IMR-90 (cell line): Measurements from ENCODE around the gene ZMYND11. TPM values are rescaled to one million over a fixed set of nuclear protein-coding genes. Genes with fewer than 3 reads are reported as not detected.

Source experiments
- ATAC-seq: fragments of 200-7000 bp; cut with Tn5 transposase; 2 replicates; pipeline ENCODE4 v1.9.1; 2020; ENCODE audit warnings: low read depth, mild to moderate bottlenecking, moderate library complexity
- BruUV-seq: library from RNA; stranded (reverse); fragments of 400-500 nt; replicated peaks from 2 replicates; lab custom pipeline; 2021; lab: Mats Ljungman, UMichigan
- CTCF ChIA-PET: fragments of 300-600 bp; formaldehyde crosslinking; extraction: SDS; loops from one replicate; lab custom pipeline; 2021; ENCODE audit warnings: antibody characterized with exemption; lab: Yijun Ruan, JAX
- POLR2A ChIA-PET: fragments of 300-600 bp; sonication (Branson Sonifier 250); formaldehyde crosslinking; loops from one replicate; lab custom pipeline; 2022; ENCODE audit warnings: antibody characterized with exemption; ENCODE audit not compliant: unreplicated experiment; lab: Charles Lee
- DNase-seq: peaks from one replicate; pipeline ENCODE4 v3.0.0; 2013
- H2AFZ ChIP-seq: replicated peaks from 2 replicates; pipeline ENCODE3; 2013; ENCODE audit warnings: low read length, mild to moderate bottlenecking; ENCODE audit not compliant: poor library complexity
- H2AK5ac ChIP-seq: 2 replicates; pipeline ENCODE4 v1.6.1; 2013; ENCODE audit warnings: low read depth, low read length, inconsistent platforms
- H2AK9ac ChIP-seq: replicated peaks from 2 replicates; pipeline ENCODE3; 2013; ENCODE audit warnings: mild to moderate bottlenecking, low read depth, low read length, moderate library complexity; ENCODE audit not compliant: poor library complexity
- H2BK120ac ChIP-seq: 2 replicates; pipeline ENCODE4 v1.6.1; 2013; ENCODE audit warnings: low read depth, low read length, inconsistent platforms
- H2BK15ac ChIP-seq: 3 replicates; pipeline ENCODE4 v1.6.1; 2013; ENCODE audit warnings: low read depth, low read length, inconsistent platforms
- H2BK20ac ChIP-seq: 2 replicates; pipeline ENCODE4 v1.6.1; 2013; ENCODE audit warnings: low read depth, mild to moderate bottlenecking, inconsistent platforms, low read length, moderate library complexity
- H2BK5ac ChIP-seq: 2 replicates; pipeline ENCODE4 v1.6.1; 2013; ENCODE audit warnings: mild to moderate bottlenecking, low read depth, low read length, inconsistent platforms; ENCODE audit not compliant: poor library complexity, severe bottlenecking
- H3K14ac ChIP-seq: replicated peaks from 2 replicates; pipeline ENCODE4 v1.6.1; 2013; ENCODE audit warnings: low read depth, low read length, inconsistent platforms
- H3K18ac ChIP-seq: 2 replicates; pipeline ENCODE4 v1.6.1; 2013; ENCODE audit warnings: low read depth, low read length, control low read depth
- H3K23ac ChIP-seq: 2 replicates; pipeline ENCODE4 v1.6.1; 2013; ENCODE audit warnings: low read depth, low read length, inconsistent platforms
- H3K27ac ChIP-seq: 2 replicates; pipeline ENCODE4 v1.5.1; 2013; ENCODE audit warnings: mild to moderate bottlenecking, control low read depth, low read length; ENCODE audit not compliant: insufficient read depth
- H3K27me3 ChIP-seq: 2 replicates; pipeline ENCODE4 v1.6.1; 2013; ENCODE audit warnings: low read length; ENCODE audit not compliant: control insufficient read depth, insufficient read depth
- H3K36me3 ChIP-seq: 2 replicates; pipeline ENCODE4 v1.6.1; 2013; ENCODE audit warnings: low read length, mixed read lengths; ENCODE audit not compliant: control insufficient read depth, insufficient read depth
- H3K4ac ChIP-seq: 2 replicates; pipeline ENCODE4 v1.6.1; 2013; ENCODE audit warnings: low read depth, low read length, inconsistent platforms
- H3K4me1 ChIP-seq: 2 replicates; pipeline ENCODE4 v1.6.1; 2013; ENCODE audit warnings: low read length, mixed read lengths; ENCODE audit not compliant: control insufficient read depth, insufficient read depth
- H3K4me2 ChIP-seq: 2 replicates; pipeline ENCODE4 v1.6.1; 2013; ENCODE audit warnings: low read depth, mild to moderate bottlenecking, control low read depth, low read length, moderate library complexity
- H3K4me3 ChIP-seq: 2 replicates; pipeline ENCODE4 v1.5.1; 2013; ENCODE audit warnings: low read depth, mild to moderate bottlenecking, control low read depth, low read length, moderate library complexity; ENCODE audit not compliant: insufficient read depth
- H3K56ac ChIP-seq: 2 replicates; pipeline ENCODE4 v1.6.1; 2013; ENCODE audit warnings: low read length, inconsistent platforms; ENCODE audit not compliant: insufficient read depth; ENCODE audit errors: extremely low read depth
- H3K79me1 ChIP-seq, 2 experiments: 2 replicates each; pipeline ENCODE4 v1.6.1; 2013; ENCODE audit warnings: low read length in 2 of 2, inconsistent platforms in 1 of 2, low read depth in 1 of 2
- H3K9ac ChIP-seq: 2 replicates; pipeline ENCODE4 v1.6.1; 2013; ENCODE audit warnings: low read depth, low read length, control low read depth
- H3K9me1 ChIP-seq: 2 replicates; pipeline ENCODE4 v1.6.1; 2013; ENCODE audit warnings: low read length, inconsistent platforms; ENCODE audit not compliant: insufficient read depth
- H3K9me3 ChIP-seq: 2 replicates; pipeline ENCODE4 v1.6.1; 2013; ENCODE audit warnings: low read length; ENCODE audit not compliant: control insufficient read depth, insufficient read depth
- H4K20me1 ChIP-seq: 2 replicates; pipeline ENCODE4 v1.6.1; 2013; ENCODE audit warnings: low read length, inconsistent platforms; ENCODE audit not compliant: insufficient read depth
- H4K5ac ChIP-seq: 2 replicates; pipeline ENCODE4 v1.6.1; 2013; ENCODE audit warnings: mild to moderate bottlenecking, low read depth, low read length, control low read depth
- H4K8ac ChIP-seq, 2 experiments: 2 replicates each; pipeline ENCODE4 v1.6.1; 2013; ENCODE audit warnings: low read depth in 2 of 2, low read length in 2 of 2, control low read depth in 1 of 2, inconsistent platforms in 1 of 2
- H4K91ac ChIP-seq: 2 replicates; pipeline ENCODE4 v1.6.1; 2013; ENCODE audit warnings: low read depth, low read length, inconsistent platforms; ENCODE audit not compliant: insufficient read depth
- CEBPB ChIP-seq: IDR thresholded peaks from 2 replicates; pipeline ENCODE4 v1.6.1; 2012; ENCODE audit warnings: low read depth, low read length, improper control_type of control experiment
- FOS ChIP-seq: fragments of 150-350 bp; IDR thresholded peaks from 2 replicates; pipeline ENCODE4 v1.6.1; 2016; ENCODE audit warnings: low read depth, low read length
- WGBS, 2 experiments: methylation state at CpG; one replicate each; pipeline versions ENCODE4 v1.1.5 to v1.1.7; 2013; ENCODE audit warnings: missing lambda C conversion rate in 2 of 2; ENCODE audit not compliant: insufficient read length in 1 of 2; ENCODE audit errors: extremely low coverage in 2 of 2; 5-methylcytosine and 5-hydroxymethylcytosine counted together
- dilution Hi-C: fragments of 300-500 bp; cut with HindIII; formaldehyde crosslinking; loops from one replicate; pipeline ENCODE4 v1.14.3; 2018; ENCODE audit warnings: low sequenced_read_pairs; ENCODE audit not compliant: unreplicated experiment
- in situ Hi-C: fragments of 300-500 bp; cut with MboI; formaldehyde crosslinking; loops from 3 replicates; pipeline ENCODE4 v1.14.3; 2019; ENCODE audit warnings: low sequenced_read_pairs, inconsistent platforms, mixed read lengths
- intact Hi-C: fragments of 100-400 bp; cut with micrococcal nuclease; formaldehyde crosslinking; loops from 2 replicates; pipeline ENCODE4 v1.10.0; 2022
- polyA plus RNA-seq, 3 experiments: library from polyadenylated mRNA; depleted of rRNA; stranded (reverse); fragments of >200 nt; gene quantifications; 2 replicates each; pipeline ENCODE4 v1.2.3, GENCODE V29; 2012; ENCODE audit warnings: low replicate concordance in 1 of 3
- total RNA-seq: library from RNA; depleted of rRNA; stranded (reverse); fragments of >200 nt; gene quantifications from 2 replicates; pipeline ENCODE4 v1.2.3, GENCODE V29; 2012

The ZMYND11 gene
- total and polyA plus RNA-seq, 2 of the 4 experiments (the other 2 are of a cell fraction): 39.5 to 72.2 TPM

- in situ Hi-C loops (no loop called here), dilution Hi-C loops (no loop called here), intact Hi-C loops (no loop called here)
- Histone ChIP-seq H3K36me3 (peaks cover 3% of the 10 kb centered on the region), H3K9me1 (peaks cover 3% of the 10 kb centered on the region; the same call in 1 of the 2 replicates), H3K23ac (0 out of 2 replicates have a peak overlapping the region, but pooled peaks have one; percentile 13), H3K4me1 (peaks cover 6% of the 10 kb centered on the region), H4K91ac (no peak overlapping the region), H3K56ac (no peak overlapping the region), H4K5ac (no peak overlapping the region), H3K79me1 (peaks cover 26 to 44% of the 10 kb centered on the region in 2 experiments), H2BK15ac (no peak overlapping the region), H3K9me3 (peaks cover 5% of the 10 kb centered on the region), H3K18ac (no peak overlapping the region; the same call in 1 of the 2 replicates), H2AFZ (no peak overlapping the region), H4K20me1 (peaks cover 12% of the 10 kb centered on the region; the same call in 1 of the 2 replicates), H3K9ac (no peak overlapping the region), H3K14ac (no peak overlapping the region), H3K27me3 (no peaks in the 10 kb centered on the region), H4K8ac (no peak overlapping the region), H2BK5ac (peak overlapping the region; percentile 24), H2AK5ac (no peak overlapping the region), H2BK120ac (no peak overlapping the region), H2AK9ac (no peak overlapping the region), H3K4ac (no peak overlapping the region), H2BK20ac (no peak overlapping the region), H3K4me3 (no peak overlapping the region), H3K4me2 (peak overlapping the region; percentile 31; the same call in 1 of the 2 replicates), H3K27ac (no peak overlapping the region)
- CTCF ChIA-PET: no interaction called here
- DNase-seq: peak; percentile 74
- WGBS, 2 experiments: no CpG with 5 or more reads among the region's 6 CpGs
- no peak for TF ChIP-seq FOS
- TF ChIP-seq CEBPB: peak; percentile 69
- peak; percentile 54 for ATAC-seq
- POLR2A ChIA-PET: no interaction called here
- no TSS peak for BruUV-seq
These were observed 47.4 kb downstream of the ZMYND11 start for GRCh38 chr10:182441-183201.
